Activated CD8-positive, alpha-beta memory T cell treated with anti-CD3 and anti-CD28 coated beads for 1 hour (primary cell): ENCODE data around the gene EPHA4.

Experiments used
- DNase-seq, 2 donors: peaks; one replicate each; pipeline ENCODE4 v3.0.0-alpha.2; 2020; ENCODE audit warnings: low read depth in 1 of 2; ENCODE audit errors: extremely low read depth in 1 of 2

Gene EPHA4

GRCh38 chr2:221572821-221573429, 821 bp upstream of the EPHA4 start:
- no peak for DNase-seq

- DNase-seq = no peak
Observed at GRCh38 chr2:221571551-221572218, 419 bp downstream of the EPHA4 start.

- no peak for DNase-seq
Observed at GRCh38 chr2:221571025-221571550, 1.0 kb downstream of the EPHA4 start.

- DNase-seq = no peak
Observed at GRCh38 chr2:221570321-221570935, 1.7 kb downstream of the EPHA4 start.

GRCh38 chr2:221569871-221570270, 2.2 kb downstream of the EPHA4 start:
- no peak for DNase-seq

- DNase-seq = no peak
Observed at GRCh38 chr2:221569425-221569845, 2.7 kb downstream of the EPHA4 start.

- no peak for DNase-seq
Observed at GRCh38 chr2:221568299-221568698, 3.8 kb downstream of the EPHA4 start.

- DNase-seq = no peak
Observed at GRCh38 chr2:221567809-221568208, 4.3 kb downstream of the EPHA4 start.

GRCh38 chr2:221567231-221567760, 4.8 kb downstream of the EPHA4 start:
- no peak for DNase-seq

GRCh38 chr2:221563270-221563985, 8.7 kb downstream of the EPHA4 start:
- DNase-seq = no peak

GRCh38 chr2:221562226-221562625, 9.9 kb downstream of the EPHA4 start:
- DNase-seq = no peak

- no peak for DNase-seq
Observed at GRCh38 chr2:221561770-221562169, 10.3 kb downstream of the EPHA4 start.

- DNase-seq = no peak
Observed at GRCh38 chr2:221559991-221560390, 12.1 kb downstream of the EPHA4 start.

GRCh38 chr2:221558107-221558506, 14.0 kb downstream of the EPHA4 start:
- DNase-seq = no peak

- DNase-seq = no peak
Observed at GRCh38 chr2:221555494-221555846, 16.6 kb downstream of the EPHA4 start.

GRCh38 chr2:221554769-221555493, 17.2 kb downstream of the EPHA4 start:
- no peak for DNase-seq

- DNase-seq = no peak
Observed at GRCh38 chr2:221553333-221553732, 18.8 kb downstream of the EPHA4 start.

- no peak for DNase-seq
Observed at GRCh38 chr2:221552291-221552690, 19.8 kb downstream of the EPHA4 start.

- DNase-seq = no peak
Observed at GRCh38 chr2:221551864-221552263, 20.2 kb downstream of the EPHA4 start.

GRCh38 chr2:221549143-221549542, 23.0 kb downstream of the EPHA4 start:
- DNase-seq = no peak
